ENCODE data around the gene LRRFIP2. TPM values are rescaled to one million over a fixed set of nuclear protein-coding genes. Genes with fewer than 3 reads are reported as not detected.

LRRFIP2 gene
- total and polyA plus RNA-seq, 12 donors, result 34.2 to 161 (median 46.2) TPM

DNA sequence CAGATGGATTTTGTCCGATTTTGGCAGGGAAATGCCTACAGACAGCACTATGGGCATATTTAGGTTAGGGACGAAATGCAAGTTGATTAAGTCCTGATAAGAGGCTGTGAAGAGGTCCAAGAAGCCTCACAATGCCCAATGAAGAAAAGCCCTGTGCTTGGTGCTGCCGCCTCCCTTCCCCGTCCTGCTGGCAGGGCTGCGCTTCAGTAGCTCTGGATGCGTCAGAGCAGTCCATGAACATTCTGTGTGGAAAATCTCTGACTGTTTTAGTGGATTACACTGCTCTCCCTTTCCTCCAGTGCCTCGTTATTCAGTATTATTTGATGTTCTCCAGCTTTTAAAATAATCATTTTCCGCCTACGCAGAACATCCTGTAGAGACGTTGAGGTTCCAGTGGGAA, 141.4 kb downstream of the LRRFIP2 start:
- intact Hi-C loops (cut with DNase I), result no loop called here

DNA sequence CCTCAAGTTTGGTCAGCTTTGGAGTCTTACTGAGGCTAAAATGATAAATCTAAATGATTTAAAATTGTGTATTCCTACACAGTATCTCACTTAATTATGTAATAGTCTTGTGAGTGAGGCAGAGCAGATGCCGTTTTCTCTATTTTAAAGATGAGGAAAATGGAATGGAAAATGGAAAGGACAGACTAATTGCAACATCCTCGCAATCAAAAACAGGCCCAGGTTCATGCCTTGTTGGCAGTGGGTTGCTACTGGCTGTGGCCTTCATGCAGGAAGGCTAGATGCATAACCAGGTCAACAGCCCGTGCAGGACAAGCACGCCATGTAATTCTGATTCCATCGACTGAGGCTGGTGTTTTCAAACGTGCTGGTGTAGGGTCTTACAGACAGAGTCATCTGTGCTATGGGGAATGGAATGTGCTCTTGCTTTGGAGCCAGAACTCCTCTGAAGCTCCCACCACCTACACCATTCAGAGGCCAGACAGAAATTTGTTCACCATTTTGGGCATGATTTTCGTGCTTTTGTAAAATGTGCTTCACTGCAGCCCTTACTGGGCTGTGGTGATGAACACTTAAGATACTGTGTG, 143.2 kb downstream of the LRRFIP2 start:
- no peak overlapping the region for H3K4me3 ChIP-seq
- WGBS, 4 donors, result 75 to 79% (median 78%) methylated on average over 7 of the region's 7 CpGs
- peaks cover 0 to 19% of the 10 kb centered on the region in 2 donors for H3K36me3 ChIP-seq (replicated peaks in 1 of 2)
- no peaks in the 10 kb centered on the region for H3K27me3 ChIP-seq
- H3K4me1 ChIP-seq (replicated peaks in 1 of 2), result peaks cover 0 to 9% of the 10 kb centered on the region in 2 donors
- H3K9me3 ChIP-seq (replicated peaks in 1 of 3), result no peaks in the 10 kb centered on the region
- TF ChIP-seq, protein P1, sequence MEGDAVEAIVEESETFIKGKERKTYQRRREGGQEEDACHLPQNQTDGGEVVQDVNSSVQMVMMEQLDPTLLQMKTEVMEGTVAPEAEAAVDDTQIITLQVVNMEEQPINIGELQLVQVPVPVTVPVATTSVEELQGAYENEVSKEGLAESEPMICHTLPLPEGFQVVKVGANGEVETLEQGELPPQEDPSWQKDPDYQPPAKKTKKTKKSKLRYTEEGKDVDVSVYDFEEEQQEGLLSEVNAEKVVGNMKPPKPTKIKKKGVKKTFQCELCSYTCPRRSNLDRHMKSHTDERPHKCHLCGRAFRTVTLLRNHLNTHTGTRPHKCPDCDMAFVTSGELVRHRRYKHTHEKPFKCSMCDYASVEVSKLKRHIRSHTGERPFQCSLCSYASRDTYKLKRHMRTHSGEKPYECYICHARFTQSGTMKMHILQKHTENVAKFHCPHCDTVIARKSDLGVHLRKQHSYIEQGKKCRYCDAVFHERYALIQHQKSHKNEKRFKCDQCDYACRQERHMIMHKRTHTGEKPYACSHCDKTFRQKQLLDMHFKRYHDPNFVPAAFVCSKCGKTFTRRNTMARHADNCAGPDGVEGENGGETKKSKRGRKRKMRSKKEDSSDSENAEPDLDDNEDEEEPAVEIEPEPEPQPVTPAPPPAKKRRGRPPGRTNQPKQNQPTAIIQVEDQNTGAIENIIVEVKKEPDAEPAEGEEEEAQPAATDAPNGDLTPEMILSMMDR (IDR thresholded peaks at IDR 0.05), result no peak
- TF ChIP-seq POLR2A (IDR thresholded peaks at IDR 0.05), result no peak
- peak overlapping the region in 1 of 5 donors; percentile 13 for H3K27ac ChIP-seq
- intact Hi-C loops (cut with DNase I), result no loop called here
- DNase-seq, result peak in 1 of 7 donors; percentile 25

More for the DNA sequence above, 141.4 kb downstream of the LRRFIP2 start:
- TF ChIP-seq, protein P1 (IDR thresholded peaks at IDR 0.05), result no peak
- Histone ChIP-seq H3K36me3 (replicated peaks in 1 of 2) (peaks cover 0 to 7% of the 10 kb centered on the region in 2 donors), H3K4me3 (no peak overlapping the region), H3K9me3 (replicated peaks in 1 of 3) (no peaks in the 10 kb centered on the region), H3K4me1 (replicated peaks in 1 of 2) (peaks cover 0 to 9% of the 10 kb centered on the region in 2 donors), H3K27me3 (no peaks in the 10 kb centered on the region), H3K27ac (peak overlapping the region in 1 of 5 donors; percentile 57)
- DNase-seq, result no peak
- 81 to 87% (median 85%) methylated on average over 10 of the region's 10 CpGs for WGBS, 4 donors

DNA sequence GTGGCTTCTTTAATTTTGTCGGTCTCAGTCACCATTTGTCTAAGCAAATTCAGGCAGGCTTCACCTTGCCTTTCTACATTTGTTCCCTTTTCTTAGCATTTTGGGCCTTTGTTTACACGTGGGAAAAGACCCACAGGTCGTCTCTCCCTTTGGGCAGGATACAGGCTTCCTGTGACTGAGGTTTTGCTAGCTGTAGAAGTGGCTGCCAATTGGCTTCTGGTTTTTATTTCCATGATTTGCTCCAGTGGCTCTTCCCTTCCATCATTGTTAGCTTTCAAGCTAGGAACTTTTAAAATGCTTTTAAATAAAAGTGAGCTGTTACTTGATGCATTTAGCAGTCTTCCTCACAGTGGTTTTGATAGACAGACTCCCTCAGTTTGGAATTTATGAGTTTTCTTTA, 143.8 kb downstream of the LRRFIP2 start:
- Histone ChIP-seq H3K27me3 (no peaks in the 10 kb centered on the region), H3K36me3 (replicated peaks in 1 of 2) (peaks cover 0 to 25% of the 10 kb centered on the region in 2 donors), H3K27ac (no peak overlapping the region), H3K4me1 (replicated peaks in 1 of 2) (peaks cover 0 to 9% of the 10 kb centered on the region in 2 donors), H3K9me3 (replicated peaks in 1 of 3) (no peaks in the 10 kb centered on the region), H3K4me3 (no peak overlapping the region)
- no peak for DNase-seq
- no peak for TF ChIP-seq POLR2A (IDR thresholded peaks at IDR 0.05)
- TF ChIP-seq, protein P1 (IDR thresholded peaks at IDR 0.05), result no peak
- WGBS, 4 donors, result 67 to 75% (median 70%) methylated on average over 3 of the region's 3 CpGs
- intact Hi-C loops (cut with DNase I), result no loop called here

DNA sequence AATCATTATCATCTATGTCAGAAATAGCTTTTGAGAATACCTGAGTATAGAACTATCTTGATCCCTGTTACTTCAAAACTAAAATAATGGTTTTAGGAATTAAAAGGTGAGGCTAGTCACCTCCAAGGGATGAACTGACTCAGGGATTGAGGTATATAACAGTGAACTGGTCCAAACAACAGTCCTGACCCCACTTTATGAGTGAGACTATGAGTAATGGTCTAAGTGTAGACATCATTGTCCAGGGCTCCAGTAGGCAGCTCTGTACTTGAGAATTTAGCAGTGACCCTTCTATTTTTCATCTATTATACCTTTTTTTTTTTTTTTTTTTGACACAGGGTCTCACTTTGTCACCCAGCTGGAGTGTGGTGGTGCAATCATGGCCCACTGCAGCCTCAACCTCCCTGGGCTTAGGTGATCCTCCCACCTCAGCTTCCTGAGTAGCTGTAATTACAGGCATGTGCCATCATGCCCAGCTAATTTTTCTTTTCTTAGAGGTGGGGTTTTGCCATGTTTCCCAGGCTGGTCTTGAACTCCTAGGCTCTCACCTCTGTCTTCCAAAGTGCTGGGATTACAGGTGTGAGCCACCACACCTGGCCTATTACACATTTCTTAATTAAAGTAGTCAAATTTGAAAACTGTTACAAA, 144.7 kb downstream of the LRRFIP2 start:
- intact Hi-C loops (cut with DNase I), result loop anchor here in 1 of 2 donors (10.0 kb wide), 1 partner anchor 185 kb away; no protein-coding TSS in a partner anchor
- TF ChIP-seq, protein P1 (IDR thresholded peaks at IDR 0.05), result no peak
- no peak for TF ChIP-seq POLR2A (IDR thresholded peaks at IDR 0.05)
- Histone ChIP-seq H3K4me1 (replicated peaks in 1 of 2) (peaks cover 0 to 9% of the 10 kb centered on the region in 2 donors), H3K4me3 (no peak overlapping the region), H3K27me3 (no peaks in the 10 kb centered on the region), H3K9me3 (replicated peaks in 1 of 3) (no peaks in the 10 kb centered on the region), H3K36me3 (replicated peaks in 1 of 2) (peaks cover 0 to 32% of the 10 kb centered on the region in 2 donors), H3K27ac (no peak overlapping the region)
- no peak for DNase-seq
